AG09319 (cell line): ENCODE data around the gene TTC29.
A peak's percentile ranks its signal among the peaks of the same experiment; 100 is the strongest.

Experiments used
- DNase-seq: peaks from one replicate; pipeline ENCODE4 v3.0.0-alpha.2; 2010; ENCODE audit warnings: low read depth; ENCODE audit errors: extremely low read depth
- CTCF ChIP-seq: IDR thresholded peaks from 2 replicates; pipeline ENCODE4 v1.5.1; 2011; ENCODE audit warnings: low read depth, mild to moderate bottlenecking, inconsistent platforms, low read length, moderate library complexity

Gene TTC29

DNA sequence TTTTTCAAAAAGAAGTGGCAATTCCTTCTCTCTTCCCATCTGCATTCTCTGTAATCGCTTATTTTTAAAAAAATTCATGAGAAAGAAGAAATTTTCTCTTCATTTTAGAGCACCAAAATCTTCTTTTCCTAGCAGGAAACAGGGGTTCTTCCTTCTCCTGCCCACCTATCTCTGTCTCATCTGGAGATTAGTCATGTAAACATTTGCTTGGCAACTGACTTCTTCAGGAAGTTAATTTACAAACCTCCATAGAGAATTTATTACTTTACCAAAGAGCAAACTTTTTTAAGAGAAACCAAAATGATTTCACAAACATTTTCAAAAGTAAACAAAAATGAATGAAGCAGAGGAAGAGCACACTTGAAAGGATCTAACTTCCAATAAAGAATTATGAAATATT lies 13.5 kb downstream of the TTC29 start:
- no peak for DNase-seq
- TF ChIP-seq CTCF, result no peak

DNA sequence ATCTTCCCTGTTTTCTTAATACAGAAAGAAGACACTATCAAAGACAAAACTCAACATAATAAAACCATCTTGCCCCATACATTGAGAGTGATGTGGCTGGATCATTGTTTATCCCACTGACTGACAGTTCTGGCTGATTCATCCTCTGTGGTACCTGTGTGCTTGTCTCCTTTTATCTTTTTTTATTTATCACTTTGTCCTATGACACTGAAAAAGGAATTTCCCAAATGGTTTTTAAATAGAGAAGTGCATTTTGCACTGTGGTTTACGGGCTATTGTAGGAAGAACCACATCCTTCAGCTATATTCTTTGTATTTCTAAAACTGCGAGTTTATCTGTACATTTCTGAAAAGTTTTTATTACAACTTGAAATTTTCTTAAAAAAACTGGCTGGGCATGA lies 15.0 kb downstream of the TTC29 start:
- no peak for DNase-seq
- no peak for TF ChIP-seq CTCF

GRCh38 chr4:146927695-146928094 lies 18.0 kb downstream of the TTC29 start:
- DNase-seq, result no peak
- TF ChIP-seq CTCF, result no peak

GRCh38 chr4:146916479-146917076 lies 29.1 kb downstream of the TTC29 start:
- peak; percentile 79 for TF ChIP-seq CTCF
- DNase-seq, result peak; percentile 16

- no peak for DNase-seq
- no peak for TF ChIP-seq CTCF
These were observed 30.5 kb downstream of the TTC29 start for GRCh38 chr4:146915132-146915531.

- no peak for TF ChIP-seq CTCF
These were observed 45.4 kb downstream of the TTC29 start for GRCh38 chr4:146900295-146900694.

DNA sequence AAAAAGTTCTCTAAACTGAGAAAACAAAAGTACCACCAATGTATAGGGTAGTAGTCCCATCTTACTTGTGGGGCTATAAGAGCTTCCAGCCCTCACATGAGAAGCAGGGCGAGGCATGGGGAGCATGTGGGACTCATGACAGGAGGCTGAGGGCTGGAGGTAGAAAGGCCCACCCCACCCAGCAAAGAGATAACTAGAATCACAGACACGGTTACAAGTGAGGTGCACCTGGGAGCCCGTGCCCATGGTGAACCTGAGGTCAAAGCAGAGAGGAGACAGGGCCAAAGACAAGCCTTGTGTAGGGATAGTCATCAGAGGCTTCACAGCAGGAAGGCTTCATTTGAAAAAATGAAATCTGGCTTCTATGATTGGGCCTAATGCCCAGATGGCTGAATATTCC lies 55.4 kb downstream of the TTC29 start:
- TF ChIP-seq CTCF, result no peak
- DNase-seq, result no peak

More at GRCh38 chr4:146900295-146900694, 45.4 kb downstream of the TTC29 start:
- no peak for DNase-seq
